AG04449 (cell line): ENCODE measurements around the gene DEK.
"Not testable (repeated sequence)": the region's sequence is repeated elsewhere in the genome, so short reads cannot be mapped to it uniquely, and the experiment has no call there.

Experiments used
- CTCF ChIA-PET: fragments of 350-600 bp; formaldehyde crosslinking; extraction: SDS; loops from one replicate; lab custom pipeline; 2021; ENCODE audit warnings: antibody characterized with exemption; lab: Yijun Ruan, JAX
- POLR2A ChIA-PET: fragments of 400-600, 350-600 bp; formaldehyde crosslinking; extraction: SDS; loops from one replicate; lab custom pipeline; 2020; ENCODE audit warnings: antibody characterized with exemption, inconsistent platforms; lab: Yijun Ruan, JAX
- DNase-seq: peaks from one replicate; pipeline ENCODE4 v3.0.0-alpha.2; 2010; ENCODE audit warnings: low read depth, low spot score
- H3K4me3 ChIP-seq: 2 replicates; pipeline ENCODE4 v1.5.1; 2011; ENCODE audit warnings: low read depth, mild to moderate bottlenecking, control low read depth, low read length
- TF ChIP-seq, protein P1 (sequence below): IDR thresholded peaks from one replicate; pipeline ENCODE4 v1.5.1; 2011; ENCODE audit warnings: mild to moderate bottlenecking, moderate library complexity, low read length, control low read depth, inconsistent platforms; ENCODE audit not compliant: insufficient read depth; ENCODE audit errors: missing control alignments

Gene DEK

DNA sequence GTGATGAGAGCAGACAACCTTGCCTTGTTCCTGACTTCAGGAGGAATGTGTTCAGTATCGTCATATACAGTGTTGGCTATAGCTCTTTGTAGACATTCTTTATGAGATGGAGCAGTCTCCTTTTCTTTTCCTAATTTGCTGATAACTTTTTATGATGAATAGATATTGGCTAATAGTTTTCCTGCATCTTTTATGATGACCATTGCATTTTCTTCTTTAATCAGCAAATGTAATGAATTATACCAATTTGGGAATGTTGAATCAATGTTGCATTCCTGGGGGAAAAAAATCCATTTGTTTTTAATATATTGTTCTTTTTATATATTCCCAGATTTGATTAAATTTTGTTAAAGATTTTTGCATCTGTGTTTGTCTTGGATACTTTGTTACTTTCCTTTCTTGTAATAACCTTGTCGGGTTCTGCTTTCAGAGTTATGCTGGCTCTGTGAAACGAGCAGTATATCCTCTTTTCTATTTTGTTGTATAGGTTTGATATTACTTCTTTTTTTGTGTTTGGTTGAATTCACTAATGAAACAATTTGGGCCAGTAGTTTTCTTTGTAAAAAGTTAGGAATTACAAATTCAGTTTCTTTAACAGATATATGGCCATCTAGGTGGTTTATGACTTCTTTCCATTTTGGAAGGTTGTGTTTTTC, 85.2 kb downstream of the DEK start:
- DNase-seq, result no peak
- H3K4me3 ChIP-seq, result no peak overlapping the region
- TF ChIP-seq, protein P1, sequence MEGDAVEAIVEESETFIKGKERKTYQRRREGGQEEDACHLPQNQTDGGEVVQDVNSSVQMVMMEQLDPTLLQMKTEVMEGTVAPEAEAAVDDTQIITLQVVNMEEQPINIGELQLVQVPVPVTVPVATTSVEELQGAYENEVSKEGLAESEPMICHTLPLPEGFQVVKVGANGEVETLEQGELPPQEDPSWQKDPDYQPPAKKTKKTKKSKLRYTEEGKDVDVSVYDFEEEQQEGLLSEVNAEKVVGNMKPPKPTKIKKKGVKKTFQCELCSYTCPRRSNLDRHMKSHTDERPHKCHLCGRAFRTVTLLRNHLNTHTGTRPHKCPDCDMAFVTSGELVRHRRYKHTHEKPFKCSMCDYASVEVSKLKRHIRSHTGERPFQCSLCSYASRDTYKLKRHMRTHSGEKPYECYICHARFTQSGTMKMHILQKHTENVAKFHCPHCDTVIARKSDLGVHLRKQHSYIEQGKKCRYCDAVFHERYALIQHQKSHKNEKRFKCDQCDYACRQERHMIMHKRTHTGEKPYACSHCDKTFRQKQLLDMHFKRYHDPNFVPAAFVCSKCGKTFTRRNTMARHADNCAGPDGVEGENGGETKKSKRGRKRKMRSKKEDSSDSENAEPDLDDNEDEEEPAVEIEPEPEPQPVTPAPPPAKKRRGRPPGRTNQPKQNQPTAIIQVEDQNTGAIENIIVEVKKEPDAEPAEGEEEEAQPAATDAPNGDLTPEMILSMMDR, result no peak
- POLR2A ChIA-PET, result no interaction called here
- CTCF ChIA-PET, result no interaction called here

DNA sequence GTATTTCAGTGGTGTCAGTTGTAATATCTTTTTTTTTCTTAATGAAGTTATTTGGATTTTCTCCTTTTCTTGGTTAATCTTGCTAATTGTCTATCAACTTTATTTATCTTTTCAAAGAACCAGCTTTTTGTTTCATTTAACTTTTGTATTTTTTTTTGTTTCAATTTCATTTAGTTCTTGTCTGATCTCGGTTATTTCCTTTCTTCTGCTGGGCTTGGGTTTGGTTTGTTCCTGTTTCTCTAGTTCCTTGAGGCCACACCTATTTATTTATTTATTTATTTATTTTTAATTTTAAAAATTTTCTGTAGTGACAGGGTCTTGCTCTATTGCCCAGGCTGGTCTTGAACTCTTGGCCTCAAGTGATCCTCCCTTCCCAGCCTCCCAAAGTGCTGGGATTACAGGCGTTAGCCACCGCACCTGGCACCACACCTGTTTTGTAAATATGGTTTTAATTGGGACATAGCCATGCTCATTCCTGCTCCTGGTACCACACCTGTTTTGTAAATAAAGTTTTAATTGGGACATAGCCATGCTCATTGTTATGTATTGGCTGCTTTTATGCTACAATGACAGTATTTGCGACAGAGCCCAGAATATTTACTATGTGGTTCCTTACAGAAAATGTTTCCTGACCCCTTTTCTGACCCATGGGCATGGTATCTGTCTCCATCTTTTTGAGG, 86.9 kb downstream of the DEK start:
- TF ChIP-seq, protein P1, result no peak
- CTCF ChIA-PET, result no interaction called here
- POLR2A ChIA-PET, result no interaction called here
- DNase-seq, result no peak
- no peak overlapping the region for H3K4me3 ChIP-seq

DNA sequence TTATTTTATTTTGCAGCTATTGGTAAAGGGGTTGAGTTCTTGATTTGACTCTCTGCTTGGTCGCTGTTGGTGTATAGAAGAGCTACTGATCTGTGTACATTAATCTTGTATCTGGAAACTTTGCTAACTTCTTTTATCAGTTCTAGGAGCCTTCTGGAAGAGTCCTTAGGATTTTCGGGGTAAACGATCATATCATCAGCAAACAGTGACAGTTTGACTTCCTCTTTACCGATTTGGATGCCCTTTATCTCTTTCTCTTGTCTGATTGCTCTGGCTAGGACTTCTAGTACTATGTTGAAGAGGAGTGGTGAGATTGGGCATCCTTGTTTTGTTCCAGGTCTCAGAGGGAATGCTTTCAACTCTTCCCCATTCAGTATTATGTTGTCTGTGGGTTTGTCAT, 88.1 kb downstream of the DEK start:
- POLR2A ChIA-PET, DNase-seq, H3K4me3 ChIP-seq, CTCF ChIA-PET: not testable (repeated sequence)
